ENCODE measurements around the gene EIF4A3.
A peak's percentile ranks its signal among the peaks of the same experiment; 100 is the strongest.
"Not testable (repeated sequence)": the region's sequence is repeated elsewhere in the genome, so short reads cannot be mapped to it uniquely, and the experiment has no call there.

EIF4A3 gene

DNA sequence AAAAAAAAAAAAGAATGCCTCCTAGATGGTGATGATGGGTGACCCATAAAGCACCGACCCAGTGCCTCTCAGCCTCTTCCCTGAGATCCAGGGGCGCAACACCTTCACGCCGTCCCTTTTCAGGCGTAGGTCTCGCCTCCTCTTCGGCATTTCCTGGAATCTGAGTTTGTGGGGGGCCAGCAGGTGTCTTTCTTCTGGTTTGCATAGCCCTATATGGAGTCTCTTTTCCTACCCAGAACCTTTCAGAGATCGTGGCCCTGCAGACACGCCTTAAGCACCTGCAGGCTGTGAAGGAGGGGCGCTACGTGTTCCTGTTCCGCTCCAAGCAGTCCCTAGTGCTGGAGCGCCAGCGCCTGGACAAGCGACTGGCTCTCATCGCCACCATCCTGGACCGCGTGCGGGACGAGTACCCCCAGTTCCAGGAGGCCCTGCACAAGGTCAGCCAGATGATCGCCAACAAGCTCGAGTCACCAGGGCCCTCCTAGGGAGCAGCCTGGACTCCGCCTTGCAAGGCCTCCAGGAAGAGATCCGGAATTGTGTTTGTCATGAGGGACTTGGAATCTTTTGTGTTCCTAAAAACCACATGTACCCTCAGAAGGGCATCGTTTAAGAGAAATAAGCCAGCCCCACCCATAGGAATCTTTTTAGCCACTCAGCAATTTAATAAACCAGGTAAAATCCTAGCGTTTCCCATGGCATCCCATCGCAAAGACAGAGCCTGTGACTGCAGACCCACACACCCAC lies 47.5 kb downstream of the EIF4A3 start:
- no peak for DNase-seq

GRCh38 chr17:80097844-80098691 lies 48.9 kb downstream of the EIF4A3 start:
- no peak for DNase-seq

DNA sequence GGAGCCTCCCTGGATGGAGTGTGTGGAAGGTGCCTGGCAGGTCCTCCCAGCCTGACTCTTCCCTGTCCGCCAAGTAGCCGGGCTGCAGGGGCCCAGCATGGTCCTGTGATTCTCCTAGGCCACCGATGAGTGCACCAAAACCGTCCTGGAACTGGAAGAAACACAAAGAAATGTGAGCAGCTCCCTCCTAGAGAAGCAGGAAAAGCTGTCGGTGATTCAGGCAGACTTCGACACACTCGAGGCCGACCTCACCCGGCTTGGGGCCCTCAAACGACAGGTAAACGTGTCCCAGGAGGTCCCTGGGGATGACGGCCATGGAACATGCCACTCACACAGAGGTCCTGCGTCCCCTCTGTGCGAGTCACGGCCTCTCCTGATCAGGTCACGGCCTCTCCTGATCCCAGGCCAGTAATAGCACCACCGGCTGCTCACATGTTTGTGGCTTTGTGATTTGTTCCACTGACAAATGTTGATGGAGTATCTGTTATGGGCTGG lies 49.8 kb downstream of the EIF4A3 start:
- no peak for DNase-seq

DNA sequence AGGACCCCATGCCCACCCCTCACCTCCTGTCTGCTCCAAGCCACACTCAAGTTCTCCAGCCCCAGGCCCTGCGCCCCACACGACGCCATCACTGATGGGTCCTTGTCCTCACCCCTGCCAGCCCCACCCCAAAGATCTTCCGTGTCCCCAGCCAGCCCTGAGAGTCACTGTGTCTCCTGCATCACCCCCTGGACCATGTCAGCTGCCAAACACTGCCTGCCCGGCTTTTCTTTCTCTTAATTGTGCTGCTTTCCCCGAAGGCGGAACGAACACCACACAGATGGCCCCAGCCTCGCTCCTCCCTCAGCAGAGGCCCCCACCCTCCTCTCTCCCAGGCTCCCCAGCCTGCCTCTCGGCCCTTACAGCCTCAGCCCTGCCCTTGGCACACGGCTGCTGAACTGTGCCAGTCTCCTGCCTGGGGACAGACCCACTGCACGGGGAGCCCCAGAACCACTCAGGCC lies 50.3 kb downstream of the EIF4A3 start:
- no peak for DNase-seq

DNA sequence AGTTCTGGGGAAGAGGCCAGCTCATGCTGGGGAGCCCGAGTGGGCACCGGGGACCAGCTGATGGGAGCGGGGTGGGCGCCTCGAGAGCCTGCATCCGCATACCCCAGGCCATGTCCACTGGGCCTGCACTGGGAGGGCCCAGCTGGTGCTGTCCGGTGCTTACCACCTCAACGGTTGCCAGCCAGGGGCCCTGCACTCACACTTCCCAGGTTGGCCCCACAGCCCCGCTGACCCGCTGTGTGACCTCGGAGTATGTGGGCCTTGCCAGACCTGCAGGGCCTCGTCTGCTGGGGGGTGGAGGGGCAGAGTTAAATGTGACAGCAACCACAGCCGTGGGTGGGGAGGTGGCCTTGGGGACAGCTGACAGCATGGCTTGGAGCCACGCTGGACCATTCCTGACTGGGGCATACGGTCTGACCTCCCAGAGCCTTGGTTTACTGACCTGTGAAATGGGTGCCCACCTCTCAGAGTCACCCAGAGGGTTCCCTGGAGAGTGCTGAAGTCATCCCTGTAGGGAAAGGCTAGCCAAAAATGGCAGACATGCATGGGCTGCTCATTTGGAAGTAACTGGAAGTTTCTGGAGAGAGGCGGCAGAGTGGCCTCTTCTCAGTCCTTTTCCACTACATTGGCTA lies 51.0 kb downstream of the EIF4A3 start:
- no peak for DNase-seq

DNA sequence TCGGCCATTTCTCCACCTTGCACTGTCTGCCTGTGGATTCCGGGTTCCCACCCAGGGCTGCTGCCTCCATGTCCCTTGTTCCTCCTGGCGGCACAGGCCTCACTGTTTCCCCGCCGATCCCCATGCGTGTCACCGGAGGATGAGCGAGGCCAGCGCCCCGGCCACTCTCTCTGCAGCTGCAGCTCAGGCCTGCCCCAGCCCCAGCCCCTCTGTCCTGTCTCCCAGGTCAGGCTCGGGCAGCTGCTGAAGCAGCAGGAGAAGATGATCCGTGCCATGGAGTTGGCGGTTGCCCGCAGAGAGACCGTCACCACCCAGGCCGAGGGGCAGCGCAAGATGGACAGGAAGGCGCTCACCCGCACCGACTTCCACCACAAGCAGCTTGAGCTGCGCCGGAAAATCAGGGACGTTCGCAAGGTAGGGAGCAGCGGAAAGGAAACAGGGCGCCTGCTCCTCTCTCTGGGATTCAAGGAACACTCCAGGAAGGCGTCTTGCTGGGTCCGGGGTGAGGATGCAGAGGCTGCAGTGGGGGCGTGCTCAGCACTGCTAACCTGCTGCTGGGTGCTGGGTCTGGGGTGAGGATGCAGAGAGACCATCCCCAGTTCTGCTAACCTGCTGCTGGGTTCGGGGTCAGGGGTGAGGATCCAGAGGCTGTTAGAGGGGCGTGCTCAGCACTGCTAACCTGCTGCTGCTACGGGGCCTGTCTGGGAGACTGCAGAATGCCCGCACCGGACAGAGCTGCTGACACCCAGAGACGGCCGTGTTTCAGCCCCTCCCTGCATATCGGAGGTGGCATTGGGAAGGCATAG lies 51.7 kb downstream of the EIF4A3 start:
- no peak for DNase-seq

DNA sequence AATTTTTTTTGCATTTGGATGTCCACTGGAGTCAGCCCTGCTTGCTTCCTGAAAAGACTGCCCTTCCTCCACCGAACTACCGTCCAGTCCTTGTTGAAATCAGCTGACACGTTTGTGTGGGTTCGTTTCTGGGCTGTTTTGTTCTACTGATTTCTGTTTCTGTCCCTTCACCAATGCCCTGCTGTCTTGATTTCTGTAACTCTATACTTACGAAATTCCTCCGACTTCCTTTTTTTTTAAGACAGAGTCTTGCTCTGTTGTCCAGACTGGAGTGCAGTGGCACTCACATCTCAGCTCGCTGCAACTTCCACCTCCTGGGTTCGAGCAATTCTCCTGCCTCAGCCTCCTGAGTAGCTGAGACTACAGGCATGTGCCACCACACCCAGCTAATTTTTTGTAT lies 54.0 kb downstream of the EIF4A3 start:
- DNase-seq = peak in 1 of 2 donors; percentile 49

GRCh38 chr17:80091376-80091775 lies 55.6 kb downstream of the EIF4A3 start:
- no peak for DNase-seq

- not testable (repeated sequence) for DNase-seq
Measured at GRCh38 chr17:80090164-80090563, 56.8 kb downstream of the EIF4A3 start.

- DNase-seq = no peak
Measured at GRCh38 chr17:80089762-80090161, 57.2 kb downstream of the EIF4A3 start.

DNA sequence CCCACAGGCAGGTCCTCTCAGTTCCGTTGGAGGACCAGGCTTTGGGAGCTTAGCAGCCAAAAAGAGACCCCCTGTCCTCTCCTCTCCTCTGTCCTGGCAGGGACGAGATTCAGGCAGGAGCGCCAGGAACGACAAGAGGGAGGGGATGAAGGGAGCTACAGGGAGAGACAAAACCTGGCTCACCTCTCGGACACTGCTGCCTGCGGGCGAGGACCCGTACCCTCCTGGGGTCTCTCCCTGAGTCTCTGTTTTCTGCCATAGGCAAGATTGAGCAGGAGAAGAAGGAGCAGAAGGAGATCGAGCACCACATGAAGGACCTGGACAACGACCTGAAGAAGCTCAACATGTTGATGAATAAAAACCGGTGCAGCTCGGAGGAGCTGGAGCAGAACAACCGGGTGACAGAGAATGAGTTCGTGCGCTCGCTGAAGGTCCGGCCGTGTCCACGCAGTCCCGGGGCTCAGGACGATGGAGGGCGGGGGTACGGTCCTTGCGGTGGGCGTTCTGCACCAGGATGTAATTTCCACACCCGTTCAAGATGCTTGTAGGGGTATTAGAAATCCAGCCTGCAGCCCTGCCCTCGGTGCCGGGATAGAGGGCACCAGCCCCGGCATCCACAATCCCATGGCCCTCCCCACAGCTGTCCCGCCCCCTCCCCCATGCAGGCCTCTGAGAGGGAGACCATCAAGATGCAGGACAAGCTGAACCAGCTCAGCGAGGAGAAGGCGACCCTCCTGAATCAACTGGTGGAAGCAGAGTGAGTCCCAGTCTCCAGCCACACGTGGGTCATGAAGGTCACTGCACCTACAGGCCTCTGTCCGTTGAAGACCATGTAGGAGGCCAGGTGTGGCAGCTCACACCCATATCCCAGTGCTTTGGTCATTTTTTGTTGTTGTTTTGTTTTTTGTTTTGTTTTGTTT lies 59.3 kb downstream of the EIF4A3 start:
- no peak for DNase-seq

- no peak for DNase-seq
Measured at GRCh38 chr17:80086616-80087015, 60.3 kb downstream of the EIF4A3 start.

DNA sequence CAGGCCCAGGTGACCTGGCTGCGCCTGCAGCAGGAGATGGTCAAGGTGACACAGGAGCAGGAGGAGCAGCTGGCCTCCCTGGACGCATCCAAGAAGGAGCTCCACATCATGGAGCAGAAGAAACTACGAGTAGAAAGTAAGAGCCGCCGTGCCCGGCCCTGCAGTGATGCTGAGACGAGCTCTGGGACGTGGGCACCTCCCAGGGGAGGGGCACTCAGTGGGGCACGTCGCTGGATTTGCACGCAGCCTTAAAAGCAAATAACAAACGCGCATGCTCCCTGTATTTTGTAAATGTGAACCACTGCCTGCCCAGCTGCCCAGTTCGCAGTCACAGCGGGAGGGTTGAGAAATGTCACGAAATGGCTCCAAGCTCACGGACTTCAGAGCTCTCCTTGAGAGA lies 60.8 kb downstream of the EIF4A3 start:
- no peak for DNase-seq

DNA sequence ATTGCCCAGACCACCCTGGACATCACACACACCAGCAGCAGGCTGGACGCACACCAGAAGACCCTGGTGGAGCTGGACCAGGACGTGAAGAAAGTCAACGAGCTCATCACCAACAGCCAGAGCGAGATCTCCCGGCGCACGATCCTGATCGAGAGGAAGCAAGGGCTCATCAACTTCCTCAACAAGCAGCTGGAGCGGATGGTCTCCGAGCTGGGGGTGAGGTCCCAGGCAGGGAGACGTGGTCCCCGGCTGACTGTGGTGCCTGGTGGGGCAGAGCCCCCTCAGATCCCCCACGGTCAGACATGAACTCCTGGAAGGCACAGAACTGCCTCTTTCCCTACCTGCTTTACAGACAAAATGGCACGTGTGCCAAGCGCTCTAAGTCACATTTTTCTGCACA lies 62.2 kb downstream of the EIF4A3 start:
- no peak for DNase-seq
